ENCODE results near the gene KLHL22.

DNA sequence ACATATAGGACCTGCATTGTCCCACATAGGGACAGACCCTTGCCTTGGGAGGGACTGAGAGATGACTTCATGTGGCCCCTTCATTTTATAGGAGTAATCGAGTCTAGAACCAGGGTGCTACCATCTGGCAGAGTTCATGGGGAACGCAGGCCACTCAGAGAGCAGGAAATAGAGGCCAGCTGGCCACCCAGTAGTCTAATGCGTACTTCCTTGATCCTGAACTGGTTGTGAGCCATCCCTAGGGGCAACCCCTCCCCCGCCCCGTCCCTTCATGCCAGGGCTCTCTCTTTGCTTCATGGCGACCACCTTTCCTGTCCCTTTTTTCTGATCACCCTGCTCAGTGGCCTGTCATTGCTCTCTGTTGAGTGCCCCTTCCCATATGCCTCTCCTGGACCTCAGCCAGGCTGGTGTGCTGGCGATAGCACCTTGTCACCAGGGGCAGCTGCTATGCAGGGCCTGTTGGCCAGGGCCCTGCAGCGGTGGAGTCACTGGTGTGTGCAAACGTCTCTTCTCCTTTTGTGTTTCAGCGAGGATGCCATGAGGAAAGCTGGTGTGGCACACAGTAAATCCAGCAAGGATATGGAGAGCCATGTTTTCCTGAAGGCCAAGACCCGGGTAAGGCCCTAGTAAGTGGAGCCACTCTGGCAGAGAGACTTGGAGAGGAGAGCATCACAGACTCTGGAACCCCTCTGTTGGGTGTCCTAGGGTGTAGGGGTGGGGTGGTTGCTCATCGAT is 41.2 kb upstream of the KLHL22 start:
- no peak for TF ChIP-seq SIN3A (conservative IDR thresholded peaks at IDR 0.05 in 1 of 2, IDR thresholded peaks at IDR 0.05 in 1 of 2; ENCODE audit: low read depth in 1 of 2, low read length in 2 of 2)
- no peak for TF ChIP-seq CTCF (IDR thresholded peaks at IDR 0.05; ENCODE audit: control extremely low read depth in 1 of 3, insufficient read depth in 1 of 3, low read depth in 1 of 3, low read length in 3 of 3)
- no peak for TF ChIP-seq RBBP5 (IDR thresholded peaks at IDR 0.05; ENCODE audit: borderline replicate concordance, low read depth, low read length)
- no peak for TF ChIP-seq SUZ12 (IDR thresholded peaks at IDR 0.05; ENCODE audit: low read length)
- no peak for TF ChIP-seq POLR2A (IDR thresholded peaks at IDR 0.05; ENCODE audit: control extremely low read depth in 1 of 2, low read depth in 2 of 2, low read length in 2 of 2)
- no peak for TF ChIP-seq MAFK (IDR thresholded peaks at IDR 0.05; ENCODE audit: low read depth, low read length)
- TF ChIP-seq NRF1 (IDR thresholded peaks at IDR 0.05; ENCODE audit: low read depth, low read length): no peak
- TF ChIP-seq TAF1 (IDR thresholded peaks at IDR 0.05; ENCODE audit: low read depth, low read length): no peak
- TF ChIP-seq, protein P1, sequence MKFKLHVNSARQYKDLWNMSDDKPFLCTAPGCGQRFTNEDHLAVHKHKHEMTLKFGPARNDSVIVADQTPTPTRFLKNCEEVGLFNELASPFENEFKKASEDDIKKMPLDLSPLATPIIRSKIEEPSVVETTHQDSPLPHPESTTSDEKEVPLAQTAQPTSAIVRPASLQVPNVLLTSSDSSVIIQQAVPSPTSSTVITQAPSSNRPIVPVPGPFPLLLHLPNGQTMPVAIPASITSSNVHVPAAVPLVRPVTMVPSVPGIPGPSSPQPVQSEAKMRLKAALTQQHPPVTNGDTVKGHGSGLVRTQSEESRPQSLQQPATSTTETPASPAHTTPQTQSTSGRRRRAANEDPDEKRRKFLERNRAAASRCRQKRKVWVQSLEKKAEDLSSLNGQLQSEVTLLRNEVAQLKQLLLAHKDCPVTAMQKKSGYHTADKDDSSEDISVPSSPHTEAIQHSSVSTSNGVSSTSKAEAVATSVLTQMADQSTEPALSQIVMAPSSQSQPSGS (IDR thresholded peaks at IDR 0.05; ENCODE audit: low read length): no peak
- no peak for TF ChIP-seq RAD21 (IDR thresholded peaks at IDR 0.05 in 1 of 2, conservative IDR thresholded peaks at IDR 0.05 in 1 of 2; ENCODE audit: low read depth in 2 of 2, low read length in 2 of 2)
- no peak for TF ChIP-seq JUN (IDR thresholded peaks at IDR 0.05; ENCODE audit: low read depth, low read length)
- TF ChIP-seq TCF12 (IDR thresholded peaks at IDR 0.05; ENCODE audit: low read depth, low read length): no peak
- no peak for TF ChIP-seq ZNF274 (IDR thresholded peaks at IDR 0.05; ENCODE audit: borderline replicate concordance, extremely low read depth, low read length)
- TF ChIP-seq HDAC2 (IDR thresholded peaks at IDR 0.05; ENCODE audit: borderline replicate concordance in 1 of 2, low read depth in 2 of 2, low read length in 2 of 2): no peak

All from H1 (cell line).